ENCODE results near the gene RP9.

The RP9 gene, protein sequence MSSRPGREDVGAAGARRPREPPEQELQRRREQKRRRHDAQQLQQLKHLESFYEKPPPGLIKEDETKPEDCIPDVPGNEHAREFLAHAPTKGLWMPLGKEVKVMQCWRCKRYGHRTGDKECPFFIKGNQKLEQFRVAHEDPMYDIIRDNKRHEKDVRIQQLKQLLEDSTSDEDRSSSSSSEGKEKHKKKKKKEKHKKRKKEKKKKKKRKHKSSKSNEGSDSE

DNA sequence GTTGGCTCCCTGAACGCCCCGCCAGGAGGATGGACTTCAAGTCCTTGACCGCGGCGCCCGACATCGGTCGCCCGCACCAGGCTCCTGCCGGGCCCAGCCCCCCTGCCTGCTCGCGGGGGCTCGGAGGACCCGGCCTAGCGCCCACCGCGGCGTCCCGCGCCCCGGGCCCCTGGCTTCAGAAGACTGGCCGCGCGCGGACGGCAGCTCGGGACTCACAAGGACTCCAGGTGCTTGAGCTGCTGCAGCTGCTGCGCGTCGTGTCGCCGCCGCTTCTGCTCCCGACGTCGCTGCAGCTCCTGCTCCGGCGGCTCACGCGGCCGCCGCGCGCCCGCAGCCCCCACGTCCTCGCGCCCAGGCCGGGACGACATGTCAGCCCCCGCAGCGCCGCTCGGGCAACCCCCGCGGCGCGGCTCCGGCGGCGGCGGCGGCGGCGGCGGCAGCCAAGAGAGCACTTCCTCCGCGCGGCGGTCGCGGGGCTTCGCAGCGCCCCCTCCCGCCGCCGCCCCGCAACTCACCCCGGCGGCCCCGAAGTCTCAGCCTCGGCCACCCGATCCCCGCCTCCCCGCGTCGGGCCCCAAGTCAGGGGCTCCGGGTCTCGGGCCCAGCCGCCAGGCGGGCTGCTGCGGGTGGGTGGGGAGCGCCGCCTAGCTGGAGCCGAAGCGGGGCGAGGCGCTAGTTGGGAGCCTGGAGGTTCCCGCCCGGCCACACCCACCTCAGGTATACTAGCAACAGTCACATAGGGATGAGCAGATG is at the start of gene RP9:
RP9 (minus strand) TSS at position 400 of the 753 bp plus-strand sequence; CDS start at position 368, 32 bp downstream.
- DNase-seq (ENCODE audit: low read depth in 3 of 3, low spot score in 1 of 3), result peak; percentile 36 to 74 (median 56)

GRCh38 chr7:33157781-33158180 is 48.6 kb upstream of the RP9 start:
- no peak for DNase-seq (ENCODE audit: low read depth in 3 of 3, low spot score in 1 of 3)

DNA sequence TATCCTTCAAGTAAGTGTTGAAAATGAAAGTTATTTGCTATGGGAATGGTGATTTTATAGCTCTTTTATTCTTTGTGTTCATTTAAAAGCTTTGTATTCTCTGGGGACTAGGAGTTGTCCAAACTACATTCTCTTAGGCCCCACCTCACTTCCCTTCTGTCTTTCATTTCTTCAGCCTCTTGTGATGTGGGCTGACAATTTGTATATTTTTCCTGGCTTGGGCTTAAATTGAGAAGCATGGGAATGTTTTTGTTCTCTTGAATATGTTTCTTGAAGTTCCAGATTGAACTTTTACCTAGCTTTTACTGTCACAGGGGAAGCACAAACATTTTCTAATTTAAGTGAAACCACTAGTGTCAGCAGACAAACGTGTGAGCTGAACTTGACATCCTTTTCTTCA is 48.1 kb upstream of the RP9 start:
- DNase-seq (ENCODE audit: low read depth in 3 of 3, low spot score in 1 of 3), result no peak

- DNase-seq (ENCODE audit: low read depth in 3 of 3, low spot score in 1 of 3), result no peak
These were observed 47.2 kb upstream of the RP9 start for GRCh38 chr7:33156441-33156840.

DNA sequence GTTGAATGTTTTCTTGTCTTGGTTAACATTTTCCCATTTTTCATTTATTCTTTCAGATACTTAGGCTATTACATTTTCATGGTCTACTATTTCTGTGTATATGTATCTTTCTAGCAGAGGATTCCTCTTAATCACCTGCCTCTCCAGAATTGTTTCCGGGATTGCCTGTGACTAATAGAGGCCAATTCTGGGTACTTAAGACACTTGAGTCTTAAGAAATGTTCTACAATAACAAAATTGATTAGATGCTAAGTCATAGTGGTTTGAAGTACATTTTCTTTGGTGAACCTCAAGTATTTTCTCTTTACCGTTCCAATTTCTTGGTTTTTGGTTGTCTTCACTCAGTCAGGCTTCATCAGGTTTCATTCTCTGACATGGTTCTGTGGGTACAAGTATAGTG is 46.6 kb upstream of the RP9 start:
- no peak for DNase-seq (ENCODE audit: low read depth in 3 of 3, low spot score in 1 of 3)

GRCh38 chr7:33152087-33152486 is 42.9 kb upstream of the RP9 start:
- no peak for DNase-seq (ENCODE audit: low read depth in 3 of 3, low spot score in 1 of 3)

- no peak for DNase-seq (ENCODE audit: low read depth in 3 of 3, low spot score in 1 of 3)
These were observed 36.0 kb upstream of the RP9 start for GRCh38 chr7:33145156-33145555.

DNA sequence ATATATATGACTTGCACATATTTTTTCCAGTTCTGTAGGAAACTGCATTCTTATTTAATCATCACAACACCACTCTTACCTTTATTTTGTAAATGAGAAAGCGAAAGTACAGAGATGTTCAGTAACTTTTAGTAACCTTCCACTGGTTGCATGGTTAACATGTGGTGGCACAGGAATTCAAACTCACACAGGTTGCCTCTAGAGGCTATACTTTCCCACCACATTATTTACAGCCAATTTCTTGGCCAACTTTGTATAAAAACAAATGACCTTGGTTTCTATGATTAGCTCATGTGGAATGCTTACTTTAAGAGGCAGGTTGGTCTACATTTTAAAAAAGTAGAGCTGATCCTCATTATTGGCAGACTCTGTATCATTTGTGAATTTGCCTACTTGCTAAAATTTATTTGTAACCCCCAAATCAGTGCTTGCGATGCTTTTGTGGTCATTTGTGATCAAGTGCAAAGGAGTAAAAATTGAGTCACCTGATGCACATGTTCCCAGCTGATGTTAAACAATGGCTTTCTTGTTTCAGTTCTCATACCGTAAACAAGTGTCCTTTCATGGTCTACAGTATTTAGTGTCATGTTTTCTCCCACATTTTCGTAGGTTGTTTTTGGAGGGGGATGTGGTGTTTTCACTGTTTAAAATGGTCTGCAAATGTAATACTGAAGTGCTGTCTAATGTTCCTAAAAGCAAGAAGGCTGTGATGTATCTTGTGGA is 35.0 kb upstream of the RP9 start:
- no peak for DNase-seq (ENCODE audit: low read depth in 3 of 3, low spot score in 1 of 3)

GRCh38 chr7:33142585-33142984 is 33.4 kb upstream of the RP9 start:
- no peak for DNase-seq (ENCODE audit: low read depth in 3 of 3, low spot score in 1 of 3)

GRCh38 chr7:33137103-33137502 is 27.9 kb upstream of the RP9 start:
- DNase-seq (ENCODE audit: low read depth in 3 of 3, low spot score in 1 of 3), result no peak

DNA sequence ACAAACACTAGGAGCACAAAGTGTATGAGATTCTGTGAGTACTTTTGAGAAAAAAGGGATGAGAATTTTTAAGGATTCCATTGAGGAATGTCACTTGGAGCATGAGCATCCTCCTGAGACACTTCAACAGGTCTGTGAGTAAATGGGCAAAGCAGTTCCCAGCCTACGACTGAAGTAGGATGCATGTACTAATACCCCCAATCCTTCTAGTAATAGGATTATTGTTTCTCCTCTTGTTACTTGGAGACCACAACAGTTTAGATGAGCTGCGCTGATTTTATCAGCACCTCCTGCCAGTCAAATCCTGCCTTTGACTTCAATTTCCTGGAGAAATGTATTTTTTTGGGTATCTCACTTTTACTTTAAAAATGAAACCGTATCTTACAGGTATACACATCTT is 21.0 kb upstream of the RP9 start:
- no peak for DNase-seq (ENCODE audit: low read depth in 3 of 3, low spot score in 1 of 3)

GRCh38 chr7:33129806-33130153 is 20.6 kb upstream of the RP9 start:
- no peak for DNase-seq (ENCODE audit: low read depth in 3 of 3, low spot score in 1 of 3)

- DNase-seq (ENCODE audit: low read depth in 3 of 3, low spot score in 1 of 3), result peak; percentile 62 to 85 (median 64)
These were observed 20.0 kb upstream of the RP9 start, which contains the start of gene BBS9 for GRCh38 chr7:33128990-33129805. Gene BBS9 (plus strand): TSS chr7:33129564. CDS start chr7:33146253, 16,689 bp downstream.

GRCh38 chr7:33128631-33128989 is 19.4 kb upstream of the RP9 start:
- no peak for DNase-seq (ENCODE audit: low read depth in 3 of 3, low spot score in 1 of 3)

- no peak for DNase-seq (ENCODE audit: low read depth in 3 of 3, low spot score in 1 of 3)
These were observed 17.9 kb upstream of the RP9 start for GRCh38 chr7:33127085-33127484.

- DNase-seq (ENCODE audit: low read depth in 3 of 3, low spot score in 1 of 3), result no peak
These were observed 9.2 kb upstream of the RP9 start for GRCh38 chr7:33118383-33118782.

DNA sequence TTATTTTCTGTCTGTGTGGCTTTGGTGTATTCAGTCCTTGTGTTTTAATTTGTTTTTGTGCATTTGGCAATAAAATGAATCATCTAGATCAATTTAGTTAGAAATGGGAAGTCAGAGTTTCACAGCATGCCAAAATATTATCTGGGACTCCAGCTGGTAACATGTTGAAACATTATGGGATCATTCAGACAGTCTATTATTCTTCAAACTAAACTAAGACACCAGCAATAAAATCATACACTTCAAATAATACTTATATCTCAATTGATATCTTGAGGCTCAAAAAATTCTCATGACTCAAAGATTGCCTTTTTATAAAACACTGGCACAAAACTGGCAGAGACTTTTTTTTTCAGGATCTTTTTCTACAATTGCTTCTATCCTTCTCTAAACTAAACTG is 5.8 kb upstream of the RP9 start:
- no peak for DNase-seq (ENCODE audit: low read depth in 3 of 3, low spot score in 1 of 3)

DNA sequence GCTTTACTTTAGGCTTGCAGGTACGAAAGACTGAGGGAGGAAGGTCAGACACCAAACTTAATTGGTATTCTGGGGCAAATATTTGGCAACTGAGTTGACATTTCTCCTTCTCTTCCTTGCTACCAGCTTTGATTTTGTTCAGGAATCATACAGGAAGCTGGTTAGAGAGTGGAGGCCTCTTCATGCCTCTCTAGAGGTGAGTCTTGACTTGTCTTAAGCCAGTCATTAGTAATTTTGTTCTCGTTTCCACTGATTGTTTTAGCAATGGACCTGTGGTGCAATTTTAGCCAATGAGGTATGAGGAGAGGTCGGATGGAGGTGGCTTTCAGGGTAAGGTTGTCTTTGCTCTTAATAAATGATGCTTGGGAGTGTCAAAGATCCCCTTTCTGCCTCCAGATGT is 2.4 kb upstream of the RP9 start:
- DNase-seq (ENCODE audit: low read depth in 3 of 3, low spot score in 1 of 3), result no peak

DNA sequence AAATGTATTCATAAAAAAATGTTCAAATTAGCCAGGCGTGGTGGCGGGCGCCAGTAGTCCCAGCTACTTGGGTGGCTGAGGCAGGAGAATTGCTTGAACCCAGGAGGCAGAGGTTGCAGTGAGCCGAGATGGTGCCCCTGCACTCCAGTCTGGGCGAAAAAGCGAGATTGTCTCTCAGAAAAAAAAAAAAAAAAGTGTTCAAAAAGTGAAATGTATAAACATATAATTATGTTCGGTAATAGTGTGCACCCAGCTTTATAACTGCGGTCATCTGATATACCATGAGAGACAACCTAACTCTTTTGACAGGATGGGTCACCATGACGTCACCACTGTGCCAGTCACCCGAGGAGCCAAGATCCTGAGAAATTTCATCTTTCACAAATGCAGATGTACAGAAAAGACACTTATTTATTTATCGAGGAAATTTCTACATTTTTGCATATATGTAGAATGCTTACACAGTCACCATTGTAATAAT is 594 bp upstream of the RP9 start:
- DNase-seq (ENCODE audit: low read depth in 3 of 3, low spot score in 1 of 3), result no peak

GRCh38 chr7:33108554-33109004 is 625 bp downstream of the RP9 start:
- peak in 1 of 3 donors; percentile 11 for DNase-seq (ENCODE audit: low read depth in 3 of 3, low spot score in 1 of 3)

Data from stimulated activated CD4-positive, alpha-beta T cell treated with anti-CD3 and anti-CD28 coated beads, TNF-alpha, amount 100 ng/mL, for 1 hour (primary cell).